Activated CD4-positive, alpha-beta T cell treated with anti-CD3 and anti-CD28 coated beads, Interleukin-2, amount 10 ng/mL, durations not matched to agents 24 days and 14 days (primary cell): ENCODE results near the gene SERPINE1. TPM values are rescaled to one million over a fixed set of nuclear protein-coding genes. Genes with fewer than 3 reads are reported as not detected.

Experiments used
- DNase-seq: peaks from one replicate; pipeline ENCODE4 v3.0.0; 2022
- H3K27ac Mint-ChIP-seq: one replicate; pipeline ENCODE4 v1.8.0; 2022; ENCODE audit warnings: mild to moderate bottlenecking, mixed read lengths
- H3K27me3 Mint-ChIP-seq: one replicate; pipeline ENCODE4 v1.8.0; 2022; ENCODE audit warnings: mixed read lengths
- H3K36me3 Mint-ChIP-seq: one replicate; pipeline ENCODE4 v1.8.0; 2022; ENCODE audit warnings: low read depth, mild to moderate bottlenecking, mixed read lengths
- H3K4me1 Mint-ChIP-seq: one replicate; pipeline ENCODE4 v1.8.0; 2021; ENCODE audit warnings: mixed read lengths
- H3K4me3 Mint-ChIP-seq: one replicate; pipeline ENCODE4 v1.8.0; 2022; ENCODE audit warnings: mild to moderate bottlenecking, moderate library complexity, mixed read lengths
- H3K9me3 Mint-ChIP-seq: one replicate; pipeline ENCODE4 v1.8.0; 2021; ENCODE audit warnings: mixed read lengths
- intact Hi-C: fragments of 100-400 bp; cut with micrococcal nuclease; formaldehyde crosslinking; loops from one replicate; pipeline ENCODE4 v1.15.1; 2023
- total RNA-seq: library from RNA; stranded (reverse); gene quantifications from 2 replicates; pipeline ENCODE4 v1.2.3, GENCODE V29; 2022

Gene SERPINE1
- total RNA-seq, 1 donor from 2014 or later: 0.33 TPM

DNA sequence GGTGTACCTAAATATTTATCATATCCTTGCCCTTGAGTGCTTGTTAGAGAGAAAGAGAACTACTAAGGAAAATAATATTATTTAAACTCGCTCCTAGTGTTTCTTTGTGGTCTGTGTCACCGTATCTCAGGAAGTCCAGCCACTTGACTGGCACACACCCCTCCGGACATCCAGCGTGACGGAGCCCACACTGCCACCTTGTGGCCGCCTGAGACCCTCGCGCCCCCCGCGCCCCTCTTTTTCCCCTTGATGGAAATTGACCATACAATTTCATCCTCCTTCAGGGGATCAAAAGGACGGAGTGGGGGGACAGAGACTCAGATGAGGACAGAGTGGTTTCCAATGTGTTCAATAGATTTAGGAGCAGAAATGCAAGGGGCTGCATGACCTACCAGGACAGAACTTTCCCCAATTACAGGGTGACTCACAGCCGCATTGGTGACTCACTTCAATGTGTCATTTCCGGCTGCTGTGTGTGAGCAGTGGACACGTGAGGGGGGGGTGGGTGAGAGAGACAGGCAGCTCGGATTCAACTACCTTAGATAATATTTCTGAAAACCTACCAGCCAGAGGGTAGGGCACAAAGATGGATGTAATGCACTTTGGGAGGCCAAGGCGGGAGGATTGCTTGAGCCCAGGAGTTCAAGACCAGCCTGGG lies 11.4 kb downstream of the SERPINE1 start:
- intact Hi-C loops: loop anchor here (1.0 kb wide), 1 partner anchor 53 kb away; the partner anchor contains the start of gene TRIM56
- Mint-ChIP-seq H3K4me1 (peaks cover 44% of the 10 kb centered on the region), H3K4me3 (peak overlapping the region; percentile 66)

DNA sequence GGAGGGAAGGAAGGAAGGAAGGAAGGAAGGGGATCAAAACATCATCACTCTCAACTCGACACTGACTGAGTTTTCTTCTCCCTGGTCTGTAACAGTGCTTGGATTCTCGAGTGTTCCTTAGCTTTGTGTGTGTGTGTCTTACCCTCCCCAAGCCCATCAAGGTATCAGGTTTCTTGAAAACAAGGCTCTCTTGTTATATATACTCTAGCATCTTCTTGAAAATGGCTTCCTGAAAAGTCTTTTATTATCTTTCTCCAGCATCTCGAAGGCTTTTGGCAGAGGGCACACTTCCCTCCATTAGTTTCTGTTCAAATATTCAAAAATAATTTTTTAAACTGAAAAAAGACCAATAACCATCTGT lies 13.4 kb downstream of the SERPINE1 start:
- Mint-ChIP-seq H3K36me3 (no peaks in the 10 kb centered on the region), H3K27me3 (peaks cover 30% of the 10 kb centered on the region), H3K27ac (peak overlapping the region; percentile 41), H3K4me3 (no peak overlapping the region), H3K9me3 (no peaks in the 10 kb centered on the region), H3K4me1 (peaks cover 36% of the 10 kb centered on the region)
- no peak for DNase-seq
- intact Hi-C loops: no loop called here

More for the DNA sequence above, 11.4 kb downstream of the SERPINE1 start:
- Mint-ChIP-seq H3K9me3 (no peaks in the 10 kb centered on the region), H3K27me3 (peaks cover 30% of the 10 kb centered on the region), H3K27ac (peak overlapping the region; percentile 74), H3K36me3 (no peaks in the 10 kb centered on the region)
- peak; percentile 90 for DNase-seq

DNA sequence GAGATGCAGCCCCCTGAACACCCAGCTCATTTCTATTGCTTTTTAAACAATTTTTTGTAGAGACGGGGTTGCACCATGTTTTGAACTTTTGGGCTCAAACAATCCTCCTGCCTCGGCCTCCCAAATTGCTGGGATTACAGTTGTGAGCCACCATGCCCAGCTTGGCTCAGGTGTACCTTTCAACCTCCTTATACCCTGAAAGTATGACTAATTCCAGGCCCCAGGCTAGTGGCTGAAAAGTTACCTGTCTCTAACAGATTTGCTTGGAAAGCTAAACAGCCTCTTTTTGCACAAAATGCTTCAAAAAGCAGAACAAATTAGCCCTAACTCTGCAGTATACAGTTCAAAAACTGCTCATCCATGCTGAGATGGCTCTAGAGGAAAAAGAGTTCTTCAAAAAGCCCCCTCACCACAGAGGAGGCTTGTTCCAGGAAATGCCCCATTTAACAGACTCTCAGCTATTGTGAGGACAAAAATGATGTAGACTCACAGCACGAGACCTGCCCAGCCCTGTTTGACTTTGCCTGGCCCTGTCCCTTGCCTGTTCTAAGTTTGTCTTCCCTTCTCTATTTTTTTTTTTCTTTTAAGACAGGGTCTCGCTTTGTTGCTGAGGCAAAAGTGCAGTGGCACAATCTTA lies 14.0 kb downstream of the SERPINE1 start:
- Mint-ChIP-seq H3K9me3 (no peaks in the 10 kb centered on the region), H3K36me3 (no peaks in the 10 kb centered on the region), H3K27me3 (peaks cover 30% of the 10 kb centered on the region), H3K27ac (no peak overlapping the region), H3K4me1 (peaks cover 36% of the 10 kb centered on the region), H3K4me3 (no peak overlapping the region)
- intact Hi-C loops: no loop called here
- DNase-seq: no peak

DNA sequence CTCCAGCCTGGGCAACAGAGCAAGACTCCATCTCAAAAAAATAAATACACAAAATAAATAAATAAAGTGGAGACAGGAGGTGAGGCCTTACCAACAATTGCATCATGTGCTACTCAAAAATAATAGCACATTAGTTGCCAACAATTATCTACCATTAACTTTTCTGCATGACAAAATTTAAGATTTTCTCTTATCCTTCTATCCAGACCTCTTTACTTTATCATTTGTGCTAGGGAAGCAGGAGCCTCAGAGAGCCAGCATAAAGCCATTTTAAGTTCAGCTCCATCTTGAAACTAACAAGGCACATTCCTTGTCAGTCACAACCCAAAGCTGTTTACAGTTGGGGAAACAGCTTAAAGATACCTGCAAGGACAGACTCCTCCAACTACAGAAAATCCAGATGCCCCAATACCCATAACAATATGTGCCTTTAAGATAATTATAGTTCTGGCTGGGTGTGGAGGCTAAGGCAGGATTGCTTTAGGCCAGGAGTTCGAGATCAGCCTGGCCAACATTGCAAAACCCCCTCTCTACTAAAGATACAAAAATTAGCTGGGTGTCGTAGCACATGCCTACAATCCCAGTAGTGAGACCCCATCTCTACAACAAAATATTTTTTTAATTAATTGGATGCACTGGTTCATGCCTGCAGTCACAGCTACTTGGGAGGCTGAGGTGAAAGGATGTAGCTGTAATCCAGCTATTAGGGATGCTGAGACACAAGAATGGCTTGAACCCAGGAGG lies 25.2 kb downstream of the SERPINE1 start:
- Mint-ChIP-seq H3K4me1 (peaks cover 17% of the 10 kb centered on the region), H3K36me3 (peaks cover 4% of the 10 kb centered on the region), H3K4me3 (no peak overlapping the region), H3K27ac (no peak overlapping the region), H3K9me3 (peaks cover 3% of the 10 kb centered on the region), H3K27me3 (peaks cover 24% of the 10 kb centered on the region)
- intact Hi-C loops: no loop called here
- no peak for DNase-seq

DNA sequence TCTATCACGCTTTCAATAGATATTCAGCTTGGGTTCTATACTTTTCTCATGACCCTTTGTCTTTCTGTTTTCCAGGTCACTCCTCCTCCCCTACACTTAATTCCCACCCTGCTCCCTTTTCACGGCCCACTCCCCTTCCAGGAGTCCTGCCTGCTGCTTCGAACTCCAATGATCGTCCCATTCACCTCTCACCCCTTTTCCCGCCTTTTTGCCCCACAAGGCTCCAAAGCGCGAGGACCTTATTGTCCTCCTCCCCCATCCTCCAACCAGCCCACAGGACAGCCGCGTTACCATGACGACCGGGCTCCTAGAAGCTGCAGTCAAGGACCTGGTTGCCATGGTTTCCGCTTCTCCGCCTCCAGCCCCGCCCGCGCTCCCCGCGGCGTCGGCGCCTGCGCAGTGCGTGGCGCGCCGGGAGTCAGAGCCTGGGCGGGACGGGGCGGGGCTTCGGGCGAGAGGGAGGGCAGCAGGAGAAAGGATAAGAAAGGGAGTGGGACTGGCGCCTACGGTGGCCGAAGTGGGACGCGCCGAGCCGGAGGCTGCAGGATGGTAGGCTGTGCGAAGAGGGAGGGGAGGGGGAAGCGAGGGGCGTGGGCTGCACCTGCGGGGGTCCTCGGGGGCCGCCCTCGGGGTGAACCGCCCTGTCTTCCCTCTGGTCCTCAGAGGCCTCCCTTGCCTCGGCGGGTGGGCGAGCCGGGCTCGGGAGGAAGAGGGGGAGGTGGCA lies 27.2 kb downstream of the SERPINE1 start, which contains the start of gene AP1S1:
TSS of gene AP1S1 (plus strand) at position 508 of the 724 bp plus-strand sequence. CDS start at position 547, 39 bp downstream.
- Mint-ChIP-seq H3K36me3 (peaks cover 11% of the 10 kb centered on the region), H3K27ac (peak within 1 kb of the TSS; percentile 65), H3K4me1 (peaks cover 14% of the 10 kb centered on the region), H3K4me3 (peak within 1 kb of the TSS; percentile 86), H3K9me3 (peaks cover 3% of the 10 kb centered on the region), H3K27me3 (peaks cover 18% of the 10 kb centered on the region)
- intact Hi-C loops: loop anchor here (1.0 kb wide), 2 partner anchors 11 to 90 kb away; partner anchors contain the start of gene VGF
- DNase-seq: peak; percentile 98

DNA sequence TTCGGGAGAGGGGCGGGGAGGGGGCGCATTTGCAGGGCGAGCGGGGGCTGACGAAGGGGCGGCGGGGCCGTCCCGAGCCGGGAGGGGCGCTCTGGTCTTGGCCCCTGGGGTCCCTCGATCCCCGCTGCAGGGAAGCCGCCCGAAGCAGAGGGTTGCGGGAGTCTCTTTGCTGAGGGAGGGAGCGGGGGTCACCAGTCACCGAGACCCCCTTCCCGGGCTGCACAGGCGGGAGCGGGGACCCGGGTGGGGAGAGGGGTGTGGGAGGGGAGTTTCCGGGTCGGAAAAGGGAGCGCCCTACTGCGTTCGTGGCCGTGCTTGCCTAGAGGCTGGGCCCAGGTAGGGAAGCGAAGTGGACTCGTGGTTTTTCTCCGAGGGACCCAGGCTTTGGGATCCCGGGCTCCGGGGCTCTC lies 27.8 kb downstream of the SERPINE1 start:
- intact Hi-C loops: loop anchor here (1.0 kb wide), 2 partner anchors 11 to 90 kb away; partner anchors contain the start of gene VGF
- DNase-seq: peak; percentile 77
- peaks cover 3% of the 10 kb centered on the region for H3K9me3 Mint-ChIP-seq
- peaks cover 13% of the 10 kb centered on the region for H3K27me3 Mint-ChIP-seq
- peak overlapping the region; percentile 86 for H3K4me3 Mint-ChIP-seq
- peaks cover 14% of the 10 kb centered on the region for H3K4me1 Mint-ChIP-seq
- H3K27ac Mint-ChIP-seq: peak overlapping the region; percentile 48
- peaks cover 13% of the 10 kb centered on the region for H3K36me3 Mint-ChIP-seq

DNA sequence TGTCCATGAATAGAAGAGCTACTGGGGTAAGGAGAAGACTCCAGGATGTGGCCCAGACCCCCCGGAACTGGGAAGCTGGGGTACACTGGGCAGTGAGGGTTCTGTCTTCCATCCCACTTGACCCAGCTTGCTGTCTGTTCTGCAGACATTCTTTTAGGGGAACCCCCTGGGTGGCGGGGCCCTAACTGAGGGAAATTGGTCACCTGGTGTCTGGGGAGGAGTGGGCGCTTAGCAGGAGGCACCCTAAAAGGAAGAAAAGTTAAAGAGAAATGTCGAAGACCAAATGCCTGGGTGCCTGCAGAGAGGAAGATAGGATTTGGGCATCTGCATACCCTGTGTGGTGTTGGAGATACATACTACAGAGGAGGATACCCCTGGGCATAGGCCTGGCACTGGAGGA lies 28.4 kb downstream of the SERPINE1 start:
- peak; percentile 63 for DNase-seq
- intact Hi-C loops: no loop called here
- H3K4me1 Mint-ChIP-seq: peaks cover 14% of the 10 kb centered on the region
- H3K27me3 Mint-ChIP-seq: peaks cover 13% of the 10 kb centered on the region
- peaks cover 3% of the 10 kb centered on the region for H3K9me3 Mint-ChIP-seq
- H3K36me3 Mint-ChIP-seq: peaks cover 18% of the 10 kb centered on the region
- H3K27ac Mint-ChIP-seq: peak overlapping the region; percentile 48
- peak overlapping the region; percentile 86 for H3K4me3 Mint-ChIP-seq

DNA sequence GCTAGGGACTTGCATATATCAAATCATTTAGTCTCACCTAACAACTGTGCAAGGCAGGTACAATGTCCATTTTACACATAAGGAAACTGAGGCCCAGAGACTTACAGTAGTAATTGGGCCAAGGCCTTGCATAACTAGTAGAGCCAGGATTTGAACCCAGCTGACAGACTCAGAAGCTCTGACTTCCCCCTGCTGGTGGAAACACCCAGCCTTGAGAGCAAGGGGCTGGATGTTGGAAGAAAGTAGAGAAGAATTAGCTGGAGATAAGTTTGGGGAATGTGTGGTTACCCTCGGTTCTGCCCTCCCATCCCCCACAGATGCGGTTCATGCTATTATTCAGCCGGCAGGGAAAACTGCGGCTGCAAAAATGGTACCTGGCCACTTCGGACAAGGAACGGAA lies 29.4 kb downstream of the SERPINE1 start:
- Mint-ChIP-seq H3K36me3 (peaks cover 21% of the 10 kb centered on the region), H3K4me3 (peak overlapping the region; percentile 34), H3K9me3 (peaks cover 3% of the 10 kb centered on the region), H3K27ac (no peak overlapping the region), H3K27me3 (peaks cover 11% of the 10 kb centered on the region), H3K4me1 (peaks cover 14% of the 10 kb centered on the region)
- intact Hi-C loops: no loop called here
- DNase-seq: no peak

DNA sequence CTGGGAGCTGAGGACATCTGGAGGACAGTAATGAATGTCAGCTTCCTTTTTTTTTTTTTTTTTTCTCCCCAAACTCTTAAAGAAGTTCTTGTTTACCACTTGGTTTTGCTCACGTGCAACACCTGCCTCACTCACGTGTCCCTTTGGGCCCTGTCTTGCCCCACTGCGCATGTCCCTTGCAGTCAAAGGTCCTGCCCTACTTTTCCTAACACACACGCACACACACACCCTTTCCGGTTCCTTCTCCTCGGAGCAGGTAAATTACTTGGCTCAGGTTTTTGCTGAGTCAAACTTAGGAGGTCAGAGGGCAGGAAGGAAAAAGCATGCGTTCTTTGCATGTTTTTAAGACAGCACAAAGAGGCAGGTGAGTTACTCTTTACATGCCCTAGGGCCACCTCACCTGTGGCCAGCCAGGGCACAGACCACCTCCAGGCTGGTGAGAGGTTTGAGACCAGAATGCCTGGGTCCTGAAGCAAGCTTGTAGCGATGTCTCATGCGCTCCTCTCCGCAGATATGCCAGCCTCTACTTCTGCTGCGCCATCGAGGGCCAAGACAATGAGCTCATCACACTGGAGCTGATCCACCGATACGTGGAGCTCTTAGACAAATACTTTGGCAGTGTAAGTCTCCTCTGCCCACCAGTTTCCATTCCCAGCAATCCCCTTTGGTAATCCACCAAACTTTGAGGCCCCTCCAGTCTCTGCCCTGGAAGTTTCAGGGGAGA lies 30.1 kb downstream of the SERPINE1 start:
- intact Hi-C loops: no loop called here
- H3K4me1 Mint-ChIP-seq: peaks cover 12% of the 10 kb centered on the region
- H3K9me3 Mint-ChIP-seq: peaks cover 3% of the 10 kb centered on the region
- H3K4me3 Mint-ChIP-seq: no peak overlapping the region
- DNase-seq: no peak
- H3K36me3 Mint-ChIP-seq: peaks cover 24% of the 10 kb centered on the region
- peaks cover 11% of the 10 kb centered on the region for H3K27me3 Mint-ChIP-seq
- H3K27ac Mint-ChIP-seq: no peak overlapping the region

DNA sequence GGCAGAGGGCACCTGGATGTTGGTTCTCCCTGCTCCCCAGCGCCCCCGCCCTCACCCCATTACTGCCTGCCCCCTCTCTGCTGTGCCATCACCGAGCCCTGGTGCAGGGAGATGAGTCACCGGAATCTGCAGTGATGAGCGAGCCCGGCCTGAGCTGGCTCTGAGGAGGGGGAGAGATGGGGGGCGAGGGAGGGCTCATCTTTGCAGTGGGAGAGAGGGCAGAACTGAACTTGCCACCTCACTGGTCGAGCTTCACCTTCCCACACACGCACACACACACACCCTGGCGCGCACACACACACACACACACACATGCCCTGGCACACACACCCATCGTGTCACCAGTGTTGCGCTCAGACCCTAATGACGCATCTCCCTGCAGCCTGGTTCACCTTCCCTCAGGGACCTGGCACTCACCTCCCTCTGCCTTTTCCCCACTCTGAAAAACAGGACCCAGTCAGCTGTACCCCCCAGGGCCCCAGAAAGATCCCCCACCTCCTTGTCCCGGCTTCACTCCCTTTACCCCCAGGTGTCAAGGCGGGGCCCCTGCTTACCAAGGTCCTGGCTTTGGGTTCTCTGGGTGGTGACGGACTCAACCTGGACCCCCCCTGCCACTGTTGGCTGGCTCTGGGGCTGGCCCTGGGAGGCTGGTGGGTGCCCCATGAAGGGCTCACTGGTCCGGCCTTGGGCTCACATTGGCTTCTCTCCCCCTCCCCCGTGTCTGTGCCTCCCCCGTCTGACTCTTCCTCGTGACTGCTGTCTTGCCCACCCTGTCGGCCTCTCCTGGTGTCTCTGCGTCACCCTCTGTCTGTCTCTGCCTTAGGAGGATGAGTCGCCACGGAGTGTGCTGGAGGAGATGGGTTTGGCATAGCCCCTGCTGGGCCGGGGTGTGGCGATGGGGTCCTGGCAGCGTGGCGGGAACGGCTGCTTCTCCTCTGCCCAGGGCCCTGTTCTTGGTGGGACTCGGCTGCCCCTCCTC lies 33.1 kb downstream of the SERPINE1 start:
- no peaks in the 10 kb centered on the region for H3K9me3 Mint-ChIP-seq

DNA sequence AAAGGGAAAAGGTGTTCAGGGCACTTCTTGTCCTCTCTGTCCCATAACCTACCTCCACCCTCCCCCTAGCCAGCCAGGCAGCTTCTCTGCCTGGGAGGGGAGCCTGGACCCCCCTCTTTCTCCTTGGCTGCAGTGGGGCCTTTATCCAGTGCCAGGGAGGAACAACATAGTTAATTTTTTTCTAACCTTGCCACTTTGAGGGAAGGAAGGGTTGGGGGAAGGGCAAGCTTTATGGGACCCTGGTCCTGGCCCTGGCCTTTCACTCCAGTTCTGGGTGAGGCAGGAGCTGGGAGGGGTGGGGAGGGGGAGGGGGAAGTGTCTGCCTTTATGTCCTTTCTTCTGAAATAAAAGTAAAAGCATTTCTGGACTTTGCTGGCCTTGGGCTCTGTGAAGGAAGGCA lies 34.0 kb downstream of the SERPINE1 start:
- H3K4me3 Mint-ChIP-seq: no peak overlapping the region
- H3K27me3 Mint-ChIP-seq: peaks cover 22% of the 10 kb centered on the region
- DNase-seq: no peak
- intact Hi-C loops: no loop called here
- H3K36me3 Mint-ChIP-seq: peaks cover 24% of the 10 kb centered on the region
- peaks cover 17% of the 10 kb centered on the region for H3K4me1 Mint-ChIP-seq
- no peak overlapping the region for H3K27ac Mint-ChIP-seq
- peaks cover 4% of the 10 kb centered on the region for H3K9me3 Mint-ChIP-seq

More for the DNA sequence above, 33.1 kb downstream of the SERPINE1 start:
- peaks cover 12% of the 10 kb centered on the region for H3K27me3 Mint-ChIP-seq
- peaks cover 23% of the 10 kb centered on the region for H3K36me3 Mint-ChIP-seq
- H3K4me3 Mint-ChIP-seq: no peak overlapping the region
- intact Hi-C loops: no loop called here
- H3K4me1 Mint-ChIP-seq: peaks cover 17% of the 10 kb centered on the region
- DNase-seq: no peak
- H3K27ac Mint-ChIP-seq: no peak overlapping the region
